Pancreas (tissue), 10 donors: ENCODE measurements around the gene PDE6A. TPM values are rescaled to one million over a fixed set of nuclear protein-coding genes. Genes with fewer than 3 reads are reported as not detected.
"Not testable (repeated sequence)": the region's sequence is repeated elsewhere in the genome, so short reads cannot be mapped to it uniquely, and the experiment has no call there.

Source experiments
- ATAC-seq, 4 donors: fragments of 200-7000 bp; cut with Tn5 transposase; one replicate each; pipeline versions ENCODE4 v1.8.0 to v1.9.1; 2020; ENCODE audit warnings: mild to moderate bottlenecking in 4 of 4, moderate library complexity in 4 of 4
- DNase-seq, 6 donors: peaks; one replicate each; pipeline ENCODE4 v3.0.0-alpha.2; 2020
- FAIRE-seq: peaks from 2 replicates; lab custom pipeline; 2012; peaks lifted over from hg19 to GRCh38; lab: Jason Lieb, UNC
- H3K27ac ChIP-seq, 4 donors: fragments of 200-600 bp; sonication (generic); 1 replicate in 3 of 4; 2 replicates in 1 of 4; pipeline versions ENCODE4 v1.5.0 to v1.8.0; 2020
- H3K27me3 ChIP-seq, 4 donors: fragments of 200-600 bp; one replicate each; pipeline ENCODE4 v1.8.0; 2021
- H3K36me3 ChIP-seq, 3 donors: fragments of 200-600 bp; sonication (generic) in 1 of 3; one replicate each; pipeline versions ENCODE4 v1.5.0 to v1.8.0; 2020 to 2021
- H3K4me1 ChIP-seq, 3 donors: fragments of 200-600 bp; one replicate each; pipeline ENCODE4 v1.8.0; 2021
- H3K4me3 ChIP-seq, 4 donors: fragments of 200-600 bp; sonication (generic) in 2 of 4; one replicate each; pipeline versions ENCODE4 v1.5.0 to v1.8.0; 2020 to 2021
- H3K9me3 ChIP-seq, 4 donors: fragments of 200-600 bp; one replicate each; pipeline ENCODE4 v1.8.0; 2021
- WGBS, 2 donors: extraction: QIAGEN DNeasy Blood & Tissue Kit; methylation state at CpG; one replicate each; pipeline ENCODE4 v1.1.7; 2013; 5-methylcytosine and 5-hydroxymethylcytosine counted together
- intact Hi-C, 3 donors: fragments of 100-400 bp; cut with DNase I; formaldehyde crosslinking; loops; one replicate each; pipeline versions ENCODE4 v1.11.1 to v1.14.2; 2022
- polyA plus RNA-seq, 2 donors: library from polyadenylated mRNA; stranded (reverse); fragments of 200-250 nt; gene quantifications; one replicate each; pipeline ENCODE4 v1.2.3, GENCODE V29; 2013
- total RNA-seq, 6 donors: library from RNA; stranded (reverse); fragmentation: NEBNext Ultra II Directional in 4 of 6; extraction: Animal tissue kit (Norgen Biotek cat#: 25700) in 4 of 6; gene quantifications; one replicate each; pipeline versions ENCODE4 v1.2.1 to v1.2.4, GENCODE V29; 2021 to 2023
- TF ChIP-seq, protein P1 (sequence below), 4 donors: fragments of 200-600 bp; sonication (generic) in 3 of 4; IDR thresholded peaks; one replicate each; pipeline versions ENCODE4 v1.5.0 to v1.8.0; 2021; ENCODE audit warnings: antibody characterized with exemption in 4 of 4
- donor health status: healthy with polysubstance abuse.
- donor health status: DM: no; HTN: no; CAD: no; lungs with moderate emphysema.
- donor health status: DM: no; HTN: no; CAD: no.
- donor health status: control.
- donor health status: control.
- donor health status: Bipolar disorder and iron deficiency.
- donor health status: DM: yes; HTN: yes; CAD: no.
- donor health status: DM: no; HTN: no; CAD: no.
- donor health status: DM: no; HTN: no; CAD: no.
- donor health status: DM: yes; HTN: yes; CAD: no.

The PDE6A gene
- total and polyA plus RNA-seq, 8 donors: not detected

- ATAC-seq (no peak), FAIRE-seq (no peak)
Observed at GRCh38 chr5:149881874-149882273, 62.7 kb downstream of the PDE6A start.

DNA sequence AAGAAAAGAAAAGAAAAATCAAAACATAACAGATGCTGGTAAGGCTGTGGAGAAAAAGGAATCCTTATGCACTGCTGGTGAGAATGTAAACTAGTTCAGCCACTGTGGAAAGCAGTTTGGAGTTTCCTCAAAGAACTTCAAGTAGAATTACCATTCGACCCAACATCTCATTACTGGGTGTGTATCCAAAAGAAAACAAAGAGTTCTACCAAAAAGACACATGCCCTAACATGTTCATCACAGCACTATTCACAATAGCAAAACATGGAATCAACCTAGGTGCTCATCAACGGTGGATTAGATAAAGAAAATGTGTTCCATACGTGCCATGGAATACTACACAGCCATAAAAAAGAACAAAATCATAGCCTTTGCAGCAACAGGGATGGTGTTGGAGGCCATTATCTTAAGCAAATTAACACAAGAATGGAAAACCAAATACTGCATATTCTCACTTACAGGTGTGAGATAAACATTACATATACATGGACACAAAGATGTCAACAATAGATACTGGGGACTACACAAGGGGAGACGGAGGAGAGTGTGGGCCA, 63.4 kb downstream of the PDE6A start:
- DNase-seq (no peak), ATAC-seq (no peak), FAIRE-seq (no peak)
- no peaks in the 10 kb centered on the region for H3K9me3 ChIP-seq
- H3K27ac ChIP-seq: no peak overlapping the region
- TF ChIP-seq, protein P1, sequence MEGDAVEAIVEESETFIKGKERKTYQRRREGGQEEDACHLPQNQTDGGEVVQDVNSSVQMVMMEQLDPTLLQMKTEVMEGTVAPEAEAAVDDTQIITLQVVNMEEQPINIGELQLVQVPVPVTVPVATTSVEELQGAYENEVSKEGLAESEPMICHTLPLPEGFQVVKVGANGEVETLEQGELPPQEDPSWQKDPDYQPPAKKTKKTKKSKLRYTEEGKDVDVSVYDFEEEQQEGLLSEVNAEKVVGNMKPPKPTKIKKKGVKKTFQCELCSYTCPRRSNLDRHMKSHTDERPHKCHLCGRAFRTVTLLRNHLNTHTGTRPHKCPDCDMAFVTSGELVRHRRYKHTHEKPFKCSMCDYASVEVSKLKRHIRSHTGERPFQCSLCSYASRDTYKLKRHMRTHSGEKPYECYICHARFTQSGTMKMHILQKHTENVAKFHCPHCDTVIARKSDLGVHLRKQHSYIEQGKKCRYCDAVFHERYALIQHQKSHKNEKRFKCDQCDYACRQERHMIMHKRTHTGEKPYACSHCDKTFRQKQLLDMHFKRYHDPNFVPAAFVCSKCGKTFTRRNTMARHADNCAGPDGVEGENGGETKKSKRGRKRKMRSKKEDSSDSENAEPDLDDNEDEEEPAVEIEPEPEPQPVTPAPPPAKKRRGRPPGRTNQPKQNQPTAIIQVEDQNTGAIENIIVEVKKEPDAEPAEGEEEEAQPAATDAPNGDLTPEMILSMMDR (IDR thresholded peaks at IDR 0.05): no peak
- no peaks in the 10 kb centered on the region for H3K27me3 ChIP-seq
- H3K36me3 ChIP-seq: no peaks in the 10 kb centered on the region
- WGBS, 2 donors: 88 to 97% methylated on average over 4 of the region's 4 CpGs
- H3K4me1 ChIP-seq: no peaks in the 10 kb centered on the region
- H3K4me3 ChIP-seq: no peak overlapping the region
- intact Hi-C loops: no loop called here

More at GRCh38 chr5:149881874-149882273, 62.7 kb downstream of the PDE6A start:
- TF ChIP-seq, protein P1 (IDR thresholded peaks at IDR 0.05): no peak
- Histone ChIP-seq H3K27ac (no peak overlapping the region), H3K4me1 (no peaks in the 10 kb centered on the region), H3K27me3 (no peaks in the 10 kb centered on the region), H3K36me3 (no peaks in the 10 kb centered on the region), H3K4me3 (no peak overlapping the region), H3K9me3 (no peaks in the 10 kb centered on the region)
- no peak for DNase-seq
- WGBS, 2 donors: 75 to 84% methylated on average over 4 of the region's 4 CpGs
- intact Hi-C loops: no loop called here

DNA sequence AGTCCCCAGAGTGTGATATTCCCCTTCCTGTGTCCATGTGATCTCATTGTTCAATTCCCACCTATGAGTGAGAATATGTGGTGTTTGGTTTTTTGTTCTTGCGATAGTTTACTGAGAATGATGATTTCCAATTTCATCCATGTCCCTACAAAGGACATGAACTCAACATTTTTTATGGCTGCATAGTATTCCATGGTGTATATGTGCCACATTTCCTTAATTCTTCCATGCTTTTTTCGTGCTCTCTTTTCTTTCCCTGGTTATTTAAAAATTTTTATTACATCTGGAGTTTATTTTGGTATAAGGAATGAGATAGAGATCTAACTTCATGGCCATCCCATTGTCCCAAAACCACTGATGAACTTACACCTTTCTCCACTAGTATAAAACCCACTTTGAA, 65.0 kb downstream of the PDE6A start:
- H3K36me3 ChIP-seq, FAIRE-seq, H3K27me3 ChIP-seq, intact Hi-C loops, H3K4me3 ChIP-seq, H3K4me1 ChIP-seq, DNase-seq, H3K27ac ChIP-seq, H3K9me3 ChIP-seq, ATAC-seq: not testable (repeated sequence)
- 67 to 72% methylated on average over 1 of the region's 2 CpGs for WGBS, 2 donors

DNA sequence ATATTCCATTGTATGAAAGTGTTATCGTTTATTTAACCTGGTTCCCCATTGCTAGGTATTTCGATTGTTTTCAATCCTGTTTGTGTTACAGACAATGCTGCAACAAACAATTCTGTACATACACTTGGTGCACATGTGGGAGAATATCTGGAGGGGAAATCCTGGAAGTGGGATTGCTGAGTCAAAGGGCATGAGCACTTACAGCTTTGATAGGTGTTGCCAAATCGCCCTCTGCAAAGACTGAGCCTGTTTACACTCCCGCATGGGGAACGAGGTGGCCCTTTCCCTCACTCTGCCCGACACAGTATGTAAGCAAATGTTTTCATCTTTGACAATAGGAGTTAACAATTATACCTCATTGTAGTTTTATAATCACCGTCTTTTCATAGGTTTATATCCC, 66.2 kb downstream of the PDE6A start:
- ATAC-seq: no peak
- FAIRE-seq: no peak
- DNase-seq: no peak
- Histone ChIP-seq H3K27ac (no peak overlapping the region), H3K4me3 (no peak overlapping the region), H3K9me3 (no peaks in the 10 kb centered on the region), H3K27me3 (no peaks in the 10 kb centered on the region), H3K36me3 (no peaks in the 10 kb centered on the region), H3K4me1 (no peaks in the 10 kb centered on the region)
- TF ChIP-seq, protein P1 (IDR thresholded peaks at IDR 0.05): no peak
- intact Hi-C loops: no loop called here
- WGBS, 2 donors: 24 to 26% methylated on average over 7 of the region's 7 CpGs

DNA sequence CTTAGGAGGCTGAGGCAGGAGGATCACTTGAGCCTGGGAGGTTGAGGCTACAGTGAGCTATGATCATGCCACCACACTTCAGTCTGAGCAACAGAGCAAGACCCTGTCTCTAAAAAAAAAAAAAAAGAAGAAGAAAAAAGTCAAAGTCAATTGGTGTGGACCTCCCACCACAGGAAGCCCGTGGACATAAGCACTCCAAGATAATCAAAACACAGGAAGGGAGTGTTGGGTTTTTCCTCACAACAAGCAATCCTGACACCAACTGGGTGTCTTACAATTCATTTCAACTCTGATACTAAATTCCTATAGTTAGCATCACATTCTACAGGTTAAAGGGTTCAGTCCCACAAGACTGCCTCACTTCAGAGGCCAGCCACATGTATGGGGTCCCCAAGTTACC, 70.7 kb downstream of the PDE6A start:
- H3K4me1 ChIP-seq: no peaks in the 10 kb centered on the region
- no peak for FAIRE-seq
- TF ChIP-seq, protein P1 (IDR thresholded peaks at IDR 0.05): no peak
- no peaks in the 10 kb centered on the region for H3K9me3 ChIP-seq
- 67 to 74% methylated on average over 1 of the region's 1 CpG for WGBS, 2 donors
- H3K27ac ChIP-seq: no peak overlapping the region
- H3K36me3 ChIP-seq: no peaks in the 10 kb centered on the region
- intact Hi-C loops: no loop called here
- DNase-seq: no peak
- H3K4me3 ChIP-seq: no peak overlapping the region
- no peaks in the 10 kb centered on the region for H3K27me3 ChIP-seq
- ATAC-seq: no peak
